CD4-positive, alpha-beta T cell treated with Interleukin-17A for 4 hours (primary cell): ENCODE measurements around the gene GABARAP.

Experiments
- DNase-seq: peaks from one replicate; pipeline ENCODE4 v3.0.0-alpha.2; 2020; ENCODE audit warnings: mixed read lengths

Gene GABARAP

GRCh38 chr17:7221278-7222092 is 20.8 kb downstream of the GABARAP start:
- DNase-seq: no peak

- DNase-seq: peak; percentile 73
Measured at GRCh38 chr17:7220593-7221277, 21.5 kb downstream of the GABARAP start.

DNA sequence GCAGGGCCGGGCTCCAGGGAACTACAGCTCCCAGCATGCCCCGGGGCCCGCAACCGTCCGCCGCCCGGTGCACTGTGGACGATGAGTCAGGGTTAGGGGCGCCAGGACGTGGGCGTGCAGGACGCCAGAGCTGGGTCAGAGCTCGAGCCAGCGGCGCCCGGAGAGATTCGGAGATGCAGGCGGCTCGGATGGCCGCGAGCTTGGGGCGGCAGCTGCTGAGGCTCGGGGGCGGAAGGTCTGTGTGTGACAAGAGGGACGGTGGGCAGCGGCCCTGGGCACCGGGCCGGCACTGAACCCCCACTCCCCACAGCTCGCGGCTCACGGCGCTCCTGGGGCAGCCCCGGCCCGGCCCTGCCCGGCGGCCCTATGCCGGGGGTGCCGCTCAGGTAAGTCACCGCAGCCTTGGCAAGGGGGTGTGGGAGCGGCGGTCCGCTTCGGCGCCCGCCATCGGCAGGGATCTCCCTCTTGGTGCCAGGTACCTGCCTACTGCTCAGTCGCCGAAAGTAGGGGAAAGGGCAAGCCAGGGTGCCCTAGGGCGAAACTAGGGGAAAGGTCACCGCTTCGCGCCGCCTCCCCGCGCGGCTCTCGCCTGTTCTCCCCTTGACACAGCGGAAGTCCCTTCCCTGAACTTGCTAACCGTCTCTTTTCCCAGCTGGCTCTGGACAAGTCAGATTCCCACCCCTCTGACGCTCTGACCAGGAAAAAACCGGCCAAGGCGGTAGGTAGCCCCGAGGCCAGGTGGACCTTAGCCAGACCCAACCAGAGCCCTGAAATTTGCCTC is 22.2 kb downstream of the GABARAP start, which contains the start of the genes ACADVL and DLG4:
TSS of gene ACADVL (plus strand) at position 127 of the 781 bp plus-strand sequence. CDS start at position 174, 47 bp downstream.
TSS of gene DLG4 (minus strand) at position 25 of the 781 bp plus-strand sequence.
- peak; percentile 87 for DNase-seq

- no peak for DNase-seq
Measured at GRCh38 chr17:7219229-7219811, 22.9 kb downstream of the GABARAP start.

GRCh38 chr17:7218758-7219157 is 23.5 kb downstream of the GABARAP start:
- no peak for DNase-seq

DNA sequence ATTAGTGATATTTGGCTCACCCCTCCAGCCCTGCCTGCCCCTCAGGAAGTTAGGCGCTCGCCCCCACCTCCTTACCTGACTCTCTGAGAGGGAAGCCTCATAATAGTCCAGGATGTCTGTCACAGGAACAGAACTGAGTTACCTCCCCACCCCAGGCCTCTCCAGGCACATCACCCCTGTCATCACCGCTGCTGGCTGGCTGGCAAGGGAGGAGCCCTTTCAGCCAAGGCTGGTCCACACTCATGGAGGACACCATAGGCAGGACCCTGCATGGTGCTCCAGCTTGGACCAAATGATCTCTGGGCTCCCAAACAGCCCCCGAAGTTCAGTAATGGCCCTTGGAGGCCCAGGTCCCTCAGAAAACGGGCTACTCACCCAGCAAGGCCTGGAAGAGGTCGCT is 24.1 kb downstream of the GABARAP start:
- peak; percentile 19 for DNase-seq

DNA sequence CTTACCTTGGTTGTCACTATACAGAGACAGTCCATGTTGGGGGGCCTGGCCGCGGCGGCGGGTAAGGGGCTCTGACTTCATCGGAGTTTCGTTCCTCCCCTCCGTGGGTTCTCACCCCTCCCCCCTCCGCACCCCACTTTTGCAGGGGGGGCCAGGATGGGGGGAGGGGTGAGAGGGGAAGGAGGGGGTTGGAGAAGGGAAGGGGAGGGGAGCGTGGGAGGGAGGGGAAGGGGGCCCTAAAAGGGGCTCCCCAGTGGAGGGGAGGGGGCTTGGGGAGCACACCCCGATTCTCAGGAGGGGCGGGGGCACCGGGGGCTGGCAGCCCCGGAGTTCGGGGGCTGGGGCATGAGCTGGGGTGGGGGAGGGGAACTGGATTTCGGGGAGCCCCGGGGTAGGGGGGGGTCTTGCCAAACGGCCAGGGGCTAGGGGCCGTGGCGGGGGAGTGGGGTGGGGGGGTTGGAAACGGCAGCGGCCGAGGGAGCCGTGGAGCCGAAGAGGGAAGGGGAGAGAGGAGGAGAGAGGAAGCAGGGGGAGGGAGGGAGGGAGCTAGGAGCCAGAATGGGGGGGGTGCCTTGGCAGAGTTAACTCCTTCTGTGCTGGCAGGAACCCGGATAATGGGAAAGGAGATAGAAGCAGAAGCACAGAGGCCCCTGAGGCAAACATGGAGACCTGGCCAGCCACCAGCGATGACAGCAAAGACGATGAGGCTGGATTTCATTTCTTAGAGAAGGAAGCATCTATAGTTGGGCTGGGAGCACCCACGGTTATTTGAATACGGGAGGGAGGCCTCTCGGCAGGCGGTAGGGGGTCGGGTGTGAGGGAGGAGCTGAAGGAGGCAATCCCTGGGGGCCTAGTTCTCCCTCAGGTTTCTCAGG is 24.9 kb downstream of the GABARAP start:
- peak; percentile 58 for DNase-seq

DNA sequence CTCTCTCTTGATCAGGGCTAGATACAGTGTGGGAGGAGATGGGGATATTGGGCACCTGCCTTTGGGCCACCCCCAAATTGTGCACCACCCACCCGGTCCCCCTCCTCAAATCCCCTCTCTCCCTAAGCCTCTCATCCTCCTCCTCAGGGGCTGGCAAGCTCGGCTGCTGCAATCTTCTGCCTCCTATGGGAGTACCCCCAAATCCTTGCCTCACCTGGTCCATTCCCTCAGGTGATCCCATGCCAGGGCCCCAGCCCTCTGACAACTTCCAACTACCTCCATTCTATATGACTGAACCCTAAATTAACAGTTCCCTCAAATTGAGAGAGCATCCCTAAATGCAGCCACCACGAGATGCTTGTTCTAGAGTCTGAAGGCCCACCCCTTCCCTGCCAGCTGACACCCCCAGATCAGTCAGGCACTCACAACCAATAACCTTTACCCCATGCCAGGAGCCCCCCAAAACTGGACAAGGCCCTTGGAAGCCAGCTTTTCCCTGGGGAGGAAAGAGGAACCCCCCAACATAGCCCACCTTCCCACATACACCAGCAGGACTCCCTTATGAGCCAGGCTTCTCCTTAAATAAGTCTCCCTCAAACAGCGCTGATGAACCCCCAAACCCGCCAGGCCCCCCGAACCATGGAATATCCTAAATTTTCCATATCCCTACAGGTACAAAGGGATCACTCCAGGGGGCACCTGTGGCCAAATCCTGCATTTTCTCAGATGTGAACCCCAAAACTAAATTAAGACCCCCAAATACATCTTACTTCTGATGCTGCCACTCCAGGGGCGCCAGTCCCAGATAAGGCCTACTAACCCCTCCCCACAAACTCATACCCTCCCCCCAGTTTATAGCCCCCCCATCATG is 25.8 kb downstream of the GABARAP start:
- no peak for DNase-seq

DNA sequence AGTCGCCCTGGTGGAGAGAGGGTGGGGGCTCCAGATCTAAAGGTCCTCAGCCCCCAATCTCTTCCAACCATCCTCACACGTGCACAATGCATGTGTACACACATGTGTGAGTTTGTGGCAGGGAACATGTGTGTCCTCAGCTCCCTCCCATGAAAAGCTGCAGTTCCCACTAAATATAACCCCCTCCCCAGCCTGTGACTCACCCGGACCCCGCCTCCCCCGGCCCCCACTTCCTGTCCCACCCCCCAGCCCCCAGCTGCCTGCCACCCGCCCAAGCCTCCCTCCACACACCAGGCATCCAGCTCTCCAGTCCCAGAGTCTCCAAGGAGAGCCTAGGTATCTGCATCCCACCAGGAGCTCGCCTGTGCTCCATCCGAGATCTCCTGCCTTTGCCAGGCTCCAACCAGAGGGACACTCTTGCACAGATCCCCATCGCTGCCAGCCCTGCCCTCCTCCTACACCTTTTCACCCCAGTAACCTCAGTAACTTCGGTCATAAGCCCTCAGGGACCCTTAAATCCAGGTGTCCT is 26.5 kb downstream of the GABARAP start:
- DNase-seq: peak; percentile 72

- no peak for DNase-seq
Measured at GRCh38 chr17:7215136-7215638, 27.1 kb downstream of the GABARAP start.

GRCh38 chr17:7214300-7215135 is 27.7 kb downstream of the GABARAP start:
- DNase-seq: peak; percentile 100

DNA sequence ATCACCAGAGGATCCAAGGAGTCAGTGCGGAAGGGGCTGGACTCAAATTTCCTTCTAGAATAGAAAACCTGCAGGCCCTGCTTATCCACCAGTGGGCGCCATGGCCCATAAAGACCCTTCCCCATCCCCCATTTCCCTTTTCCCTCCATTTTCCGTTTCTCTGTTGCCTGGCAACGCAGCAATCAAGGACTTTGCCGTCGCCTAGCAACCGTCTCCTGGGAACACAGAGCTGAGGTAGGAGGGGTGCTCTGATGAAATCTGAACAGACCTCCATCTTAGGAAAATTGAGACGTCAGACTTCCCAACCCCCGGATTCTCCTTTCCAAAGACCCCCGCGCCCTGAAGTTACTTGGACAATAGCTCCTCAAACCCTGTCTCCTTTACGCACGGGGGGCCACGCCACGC is 28.4 kb downstream of the GABARAP start:
- DNase-seq: no peak

DNA sequence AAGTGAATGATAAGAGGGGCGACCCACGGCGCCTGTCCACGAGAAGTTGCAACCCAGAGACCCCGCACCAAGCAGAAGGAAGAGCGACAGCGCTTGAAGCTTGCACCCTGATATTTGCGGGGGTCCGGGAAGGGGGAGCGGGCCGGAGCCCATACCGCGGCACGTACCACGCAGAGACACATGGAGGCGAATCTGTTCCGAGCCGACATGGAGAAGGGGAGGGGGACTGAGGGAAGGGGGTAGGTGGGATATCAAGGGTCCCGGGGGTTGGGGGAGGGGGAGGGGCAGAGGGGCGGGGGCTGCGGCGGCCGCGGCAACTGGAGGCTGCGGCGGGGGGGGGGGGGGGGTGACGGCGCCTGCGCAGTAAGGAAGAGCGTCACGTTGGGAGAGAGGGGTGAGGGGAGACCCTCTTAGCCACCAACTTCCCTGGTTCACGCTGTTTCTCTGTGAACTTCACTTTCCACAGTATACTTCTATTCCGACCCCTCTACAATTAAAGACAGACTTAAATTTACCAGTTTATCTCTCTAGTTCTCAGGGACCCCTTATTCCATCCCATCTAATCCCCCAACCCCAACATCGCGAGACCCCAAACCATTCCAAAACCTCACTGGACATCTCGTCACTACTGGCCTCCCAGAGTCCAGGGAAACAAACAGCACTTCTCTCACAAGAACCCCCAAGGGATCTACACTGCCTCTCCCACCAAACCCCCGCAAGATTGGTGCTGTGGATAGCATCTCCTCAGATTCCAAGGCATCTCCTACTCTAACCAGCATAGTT is 30.6 kb downstream of the GABARAP start:
- DNase-seq: no peak

- DNase-seq: no peak
Measured at GRCh38 chr17:7208754-7209460, 33.3 kb downstream of the GABARAP start.

GRCh38 chr17:7208027-7208571 is 34.1 kb downstream of the GABARAP start:
- DNase-seq: no peak

GRCh38 chr17:7207120-7208001 is 34.9 kb downstream of the GABARAP start:
- DNase-seq: no peak
